ENCODE measurements around the gene AMZ2.

The AMZ2 gene

DNA sequence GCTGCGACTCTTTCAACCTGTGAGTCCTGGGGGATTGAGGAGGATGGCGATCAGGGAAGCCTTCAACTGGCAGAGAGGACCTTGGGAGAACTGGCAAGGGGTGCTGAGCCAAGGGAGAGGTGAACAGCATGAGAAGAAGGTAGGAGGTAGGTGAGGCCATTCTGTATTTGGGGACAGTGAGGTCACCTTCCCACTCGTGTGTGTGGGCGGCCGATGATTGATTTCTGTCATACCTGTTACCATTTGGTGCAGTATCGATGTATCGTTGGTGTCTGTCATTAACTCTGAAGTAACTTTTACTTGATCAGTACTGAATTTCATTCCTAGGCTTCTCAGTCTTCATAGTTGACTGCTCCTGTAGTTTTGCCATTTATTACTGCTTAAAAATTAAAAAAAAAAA is 47.2 kb downstream of the AMZ2 start:
- no peak overlapping the region for H3K27ac ChIP-seq
- H2AFZ ChIP-seq (ENCODE audit: low read depth), result no peak overlapping the region
- TF ChIP-seq, protein P1, sequence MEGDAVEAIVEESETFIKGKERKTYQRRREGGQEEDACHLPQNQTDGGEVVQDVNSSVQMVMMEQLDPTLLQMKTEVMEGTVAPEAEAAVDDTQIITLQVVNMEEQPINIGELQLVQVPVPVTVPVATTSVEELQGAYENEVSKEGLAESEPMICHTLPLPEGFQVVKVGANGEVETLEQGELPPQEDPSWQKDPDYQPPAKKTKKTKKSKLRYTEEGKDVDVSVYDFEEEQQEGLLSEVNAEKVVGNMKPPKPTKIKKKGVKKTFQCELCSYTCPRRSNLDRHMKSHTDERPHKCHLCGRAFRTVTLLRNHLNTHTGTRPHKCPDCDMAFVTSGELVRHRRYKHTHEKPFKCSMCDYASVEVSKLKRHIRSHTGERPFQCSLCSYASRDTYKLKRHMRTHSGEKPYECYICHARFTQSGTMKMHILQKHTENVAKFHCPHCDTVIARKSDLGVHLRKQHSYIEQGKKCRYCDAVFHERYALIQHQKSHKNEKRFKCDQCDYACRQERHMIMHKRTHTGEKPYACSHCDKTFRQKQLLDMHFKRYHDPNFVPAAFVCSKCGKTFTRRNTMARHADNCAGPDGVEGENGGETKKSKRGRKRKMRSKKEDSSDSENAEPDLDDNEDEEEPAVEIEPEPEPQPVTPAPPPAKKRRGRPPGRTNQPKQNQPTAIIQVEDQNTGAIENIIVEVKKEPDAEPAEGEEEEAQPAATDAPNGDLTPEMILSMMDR (conservative IDR thresholded peaks at IDR 0.05; ENCODE audit: low read depth, low read length), result no peak
- H3K9ac ChIP-seq, result no peak overlapping the region
- peaks cover 12% of the 10 kb centered on the region for H3K4me1 ChIP-seq (ENCODE audit: low read depth, poor library complexity, severe bottlenecking)
- H3K36me3 ChIP-seq (ENCODE audit: insufficient read depth), result no peaks in the 10 kb centered on the region
- H3K4me2 ChIP-seq, result no peak overlapping the region
- no peaks in the 10 kb centered on the region for H3K27me3 ChIP-seq (ENCODE audit: insufficient read depth, low read depth)
- H3K79me2 ChIP-seq (ENCODE audit: insufficient read depth, low read depth), result no peaks in the 10 kb centered on the region; the same call in 1 of the 2 replicates
- no peak overlapping the region for H3K4me3 ChIP-seq (IDR thresholded peaks at IDR 0.05; ENCODE audit: insufficient read depth, low read depth, low read length)
- H4K20me1 ChIP-seq (ENCODE audit: insufficient read depth), result no peaks in the 10 kb centered on the region

DNA sequence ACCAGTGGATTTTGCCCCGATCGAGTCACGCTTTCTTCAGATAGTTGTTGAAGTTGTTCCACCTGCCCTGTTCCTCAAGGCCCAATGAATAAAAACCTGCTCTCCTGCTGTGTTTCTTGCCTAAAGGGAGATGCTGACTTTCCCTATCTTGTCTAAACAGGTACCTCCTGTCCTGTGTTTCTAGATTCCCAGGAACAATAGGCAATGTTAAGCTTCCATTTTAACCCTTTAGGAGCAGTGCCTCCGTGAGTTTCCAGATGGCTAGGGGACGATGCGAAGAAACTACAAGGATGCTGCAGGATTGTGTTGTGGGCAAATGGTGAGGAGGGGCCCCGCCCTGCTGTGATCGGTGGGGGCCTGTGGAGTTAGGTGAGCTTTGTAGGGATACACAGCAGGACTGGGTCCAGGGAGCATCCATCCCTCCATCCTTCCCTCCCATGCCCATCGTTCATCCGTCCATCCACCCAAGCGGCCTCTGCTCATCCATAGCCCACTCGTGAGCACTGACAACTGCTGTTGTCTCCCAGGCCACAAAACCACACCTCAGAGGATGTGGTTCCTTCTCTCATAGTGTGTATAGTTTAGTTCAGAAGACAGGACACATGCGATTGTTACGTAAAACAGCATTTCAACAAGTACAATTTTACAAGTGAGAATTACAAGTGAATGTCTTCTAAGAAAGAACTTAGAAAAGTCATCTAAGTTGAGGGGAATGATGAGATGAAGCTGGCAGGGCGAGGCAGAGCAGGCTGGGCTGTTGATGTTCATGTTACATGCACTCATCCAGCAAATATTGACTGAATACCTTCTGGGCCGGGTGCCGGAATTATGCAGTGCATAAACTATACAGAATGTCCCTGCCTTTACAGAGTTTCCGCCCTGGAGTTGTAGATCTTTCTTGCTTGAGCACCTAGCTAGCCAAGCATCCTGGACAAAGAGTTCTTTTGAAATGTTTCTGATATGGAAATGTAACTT is 48.7 kb downstream of the AMZ2 start:
- Histone ChIP-seq H3K36me3 (ENCODE audit: insufficient read depth) (no peaks in the 10 kb centered on the region), H3K4me2 (no peak overlapping the region), H3K27me3 (ENCODE audit: insufficient read depth, low read depth) (no peaks in the 10 kb centered on the region), H3K79me2 (ENCODE audit: insufficient read depth, low read depth) (no peaks in the 10 kb centered on the region; the same call in 1 of the 2 replicates), H3K4me1 (ENCODE audit: low read depth, poor library complexity, severe bottlenecking) (peaks cover 11% of the 10 kb centered on the region), H3K27ac (no peak overlapping the region), H3K4me3 (IDR thresholded peaks at IDR 0.05; ENCODE audit: insufficient read depth, low read depth, low read length) (no peak overlapping the region), H4K20me1 (ENCODE audit: insufficient read depth) (no peaks in the 10 kb centered on the region), H2AFZ (ENCODE audit: low read depth) (no peak overlapping the region), H3K9ac (no peak overlapping the region)
- TF ChIP-seq, protein P1 (conservative IDR thresholded peaks at IDR 0.05; ENCODE audit: low read depth, low read length), result no peak

DNA sequence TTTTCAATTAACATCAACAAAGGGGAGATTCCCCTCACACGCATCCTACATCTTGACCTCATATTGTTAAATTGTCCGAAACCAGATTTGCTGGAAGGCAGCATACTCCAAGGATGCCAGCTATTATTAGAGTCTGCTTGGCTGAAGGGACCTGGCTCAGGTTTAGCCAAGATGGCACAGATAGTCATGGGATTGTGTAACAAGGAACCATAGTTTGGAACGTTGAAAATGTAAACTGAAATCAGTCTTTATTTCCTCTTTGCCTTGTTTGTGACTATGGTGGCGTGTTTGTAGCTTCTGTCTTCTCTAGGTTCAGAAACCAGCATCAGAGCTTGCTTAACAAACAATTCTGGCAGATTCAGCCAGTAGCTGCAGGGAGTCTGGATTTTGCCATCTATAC is 49.4 kb downstream of the AMZ2 start:
- Histone ChIP-seq H3K9ac (no peak overlapping the region), H3K27ac (no peak overlapping the region), H2AFZ (ENCODE audit: low read depth) (no peak overlapping the region), H3K4me1 (ENCODE audit: low read depth, poor library complexity, severe bottlenecking) (peaks cover 11% of the 10 kb centered on the region), H3K27me3 (ENCODE audit: insufficient read depth, low read depth) (no peaks in the 10 kb centered on the region), H3K4me3 (IDR thresholded peaks at IDR 0.05; ENCODE audit: insufficient read depth, low read depth, low read length) (no peak overlapping the region), H3K4me2 (no peak overlapping the region), H3K79me2 (ENCODE audit: insufficient read depth, low read depth) (no peaks in the 10 kb centered on the region; the same call in 1 of the 2 replicates), H4K20me1 (ENCODE audit: insufficient read depth) (no peaks in the 10 kb centered on the region), H3K36me3 (ENCODE audit: insufficient read depth) (no peaks in the 10 kb centered on the region)
- TF ChIP-seq, protein P1 (conservative IDR thresholded peaks at IDR 0.05; ENCODE audit: low read depth, low read length), result no peak

DNA sequence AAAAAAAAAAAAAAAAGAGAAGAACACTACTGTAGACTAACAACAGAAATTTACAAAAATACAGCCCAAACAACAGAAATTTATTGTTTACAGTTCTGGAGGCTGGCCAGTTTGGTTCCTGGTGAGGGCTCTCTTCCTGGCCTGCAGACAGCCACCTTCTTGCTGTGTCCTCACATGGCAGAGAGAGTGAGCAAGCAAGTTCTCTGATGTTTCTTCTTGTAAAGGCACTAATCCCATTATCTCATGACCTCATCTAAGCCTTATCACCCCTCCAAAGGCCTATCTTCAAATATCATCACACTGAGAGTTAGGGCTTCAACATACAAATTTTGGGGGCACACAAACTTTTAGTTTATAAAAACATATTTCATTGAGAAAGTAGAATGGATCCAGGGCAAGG is 50.8 kb downstream of the AMZ2 start:
- Histone ChIP-seq H3K36me3 (ENCODE audit: insufficient read depth) (no peaks in the 10 kb centered on the region), H3K79me2 (ENCODE audit: insufficient read depth, low read depth) (no peaks in the 10 kb centered on the region; the same call in 1 of the 2 replicates), H4K20me1 (ENCODE audit: insufficient read depth) (no peaks in the 10 kb centered on the region), H3K4me2 (no peak overlapping the region), H3K27me3 (ENCODE audit: insufficient read depth, low read depth) (no peaks in the 10 kb centered on the region), H3K4me1 (ENCODE audit: low read depth, poor library complexity, severe bottlenecking) (peaks cover 5% of the 10 kb centered on the region), H3K9ac (no peak overlapping the region), H3K4me3 (IDR thresholded peaks at IDR 0.05; ENCODE audit: insufficient read depth, low read depth, low read length) (no peak overlapping the region), H2AFZ (ENCODE audit: low read depth) (no peak overlapping the region), H3K27ac (no peak overlapping the region)
- TF ChIP-seq, protein P1 (conservative IDR thresholded peaks at IDR 0.05; ENCODE audit: low read depth, low read length), result no peak

Measured in KMS-11 (cell line).